HepG2 (cell line): ENCODE data around the gene CBX2. TPM values are rescaled to one million over a fixed set of nuclear protein-coding genes. Genes with fewer than 3 reads are reported as not detected.

Experiments used
- GPN1 ChIP-seq: sonication (generic); formaldehyde crosslinking; IDR thresholded peaks from 2 replicates; pipeline ENCODE4 v1.5.1; 2020; ENCODE audit warnings: missing genetic modification reagents, borderline replicate concordance
- HCFC1 ChIP-seq: fragments of 150-350 bp; IDR thresholded peaks from 2 replicates; pipeline ENCODE4 v1.6.1; 2014; ENCODE audit warnings: low read depth, low read length
- HES4 ChIP-seq: sonication (generic); formaldehyde crosslinking; IDR thresholded peaks from 2 replicates; pipeline ENCODE4 v1.9.0; 2021; ENCODE audit warnings: mild to moderate bottlenecking, missing genetic modification reagents, borderline replicate concordance
- NCOA2 ChIP-seq: sonication (generic); formaldehyde crosslinking; IDR thresholded peaks from 2 replicates; pipeline ENCODE4 v1.8.0; 2022; ENCODE audit warnings: inconsistent platforms
- NFIC ChIP-seq: IDR thresholded peaks from 2 replicates; pipeline ENCODE4 v1.6.1; 2012; ENCODE audit warnings: mild to moderate bottlenecking, low read length, inconsistent platforms
- PTBP1 ChIP-seq: fragments of 200-400 bp; formaldehyde crosslinking; IDR thresholded peaks from 2 replicates; pipeline ENCODE4 v1.6.1; 2018; ENCODE audit warnings: low read length, low read depth; ENCODE audit not compliant: poor library complexity, severe bottlenecking
- WIZ ChIP-seq: sonication (generic); formaldehyde crosslinking; IDR thresholded peaks from 2 replicates; pipeline ENCODE4 v1.5.1; 2020; ENCODE audit warnings: mild to moderate bottlenecking, missing genetic modification reagents
- ZFAT ChIP-seq: sonication (generic); formaldehyde crosslinking; conservative IDR thresholded peaks from 2 replicates; pipeline ENCODE4 v1.8.1; 2023; ENCODE audit warnings: missing genetic modification reagents, inconsistent platforms
- ZFP1 ChIP-seq: IDR thresholded peaks from 2 replicates; pipeline ENCODE4 v1.6.1; 2016
- ZNF232 ChIP-seq: sonication (generic); formaldehyde crosslinking; IDR thresholded peaks from 2 replicates; pipeline ENCODE4 v1.4.0; 2020; ENCODE audit warnings: missing genetic modification reagents, borderline replicate concordance
- ZNF333 ChIP-seq: sonication (generic); formaldehyde crosslinking; IDR thresholded peaks from 2 replicates; pipeline ENCODE4 v1.4.0; 2020; ENCODE audit warnings: mild to moderate bottlenecking, missing genetic modification reagents, borderline replicate concordance
- ZNF772 ChIP-seq: sonication (generic); formaldehyde crosslinking; IDR thresholded peaks from 2 replicates; pipeline ENCODE4 v1.5.0; 2020; ENCODE audit warnings: mild to moderate bottlenecking, missing genetic modification reagents
- ZNF773 ChIP-seq: sonication (generic); formaldehyde crosslinking; IDR thresholded peaks from 2 replicates; pipeline ENCODE4 v1.4.0; 2020; ENCODE audit warnings: missing genetic modification reagents, borderline replicate concordance
- ZNF883 ChIP-seq: sonication (generic); formaldehyde crosslinking; IDR thresholded peaks from 2 replicates; pipeline ENCODE4 v1.5.1; 2020; ENCODE audit warnings: mild to moderate bottlenecking, missing genetic modification reagents; ENCODE audit errors: not compliant biosample characterization
- ZSCAN31 ChIP-seq: sonication (generic); formaldehyde crosslinking; IDR thresholded peaks from 2 replicates; pipeline ENCODE4 v1.5.0; 2020; ENCODE audit warnings: low read depth, mild to moderate bottlenecking, missing genetic modification reagents
- polyA plus RNA-seq, 8 experiments: library from polyadenylated mRNA; depleted of rRNA in 3 of 8; stranded (reverse) in 7 of 8; unstranded in 1 of 8; fragments of >200 nt; fragmentation: Illumina TruSeq in 4 of 8; extraction: Trizol in 4 of 8; gene quantifications; 2 replicates each; pipeline versions ENCODE4 v1.2.1 to v1.2.3, GENCODE V29; 2011 to 2016; ENCODE audit warnings: low read depth in 4 of 8, missing spikeins in 1 of 8, mixed read lengths in 1 of 8; ENCODE audit not compliant: insufficient read depth in 1 of 8
- total RNA-seq, 5 experiments: library from RNA; depleted of rRNA; stranded (reverse); fragments of >200 nt; fragmentation: Illumina TruSeq; extraction: Trizol; gene quantifications; 2 replicates each; pipeline ENCODE4 v1.2.3, GENCODE V29; 2016; ENCODE audit warnings: low read depth in 1 of 5
- TF ChIP-seq, protein P1 (sequence below): sonication (generic); formaldehyde crosslinking; IDR thresholded peaks from one replicate; pipeline ENCODE4 v1.5.1; 2020; ENCODE audit warnings: mild to moderate bottlenecking, missing genetic modification reagents; ENCODE audit errors: not compliant biosample characterization
- TF ChIP-seq, protein P2 (sequence below): IDR thresholded peaks from 2 replicates; pipeline ENCODE4 v1.6.1; 2016; ENCODE audit warnings: low read depth
- TF ChIP-seq, protein P3 (sequence below): sonication (generic); formaldehyde crosslinking; IDR thresholded peaks from 2 replicates; pipeline ENCODE4 v1.4.0; 2020; ENCODE audit warnings: missing genetic modification reagents; ENCODE audit errors: not compliant biosample characterization

The CBX2 gene
- total and polyA plus RNA-seq, 2 of the 13 experiments (the other 11 are each of a cell fraction or from before 2014, with no cell fraction given): 14.5 to 31.1 TPM

DNA sequence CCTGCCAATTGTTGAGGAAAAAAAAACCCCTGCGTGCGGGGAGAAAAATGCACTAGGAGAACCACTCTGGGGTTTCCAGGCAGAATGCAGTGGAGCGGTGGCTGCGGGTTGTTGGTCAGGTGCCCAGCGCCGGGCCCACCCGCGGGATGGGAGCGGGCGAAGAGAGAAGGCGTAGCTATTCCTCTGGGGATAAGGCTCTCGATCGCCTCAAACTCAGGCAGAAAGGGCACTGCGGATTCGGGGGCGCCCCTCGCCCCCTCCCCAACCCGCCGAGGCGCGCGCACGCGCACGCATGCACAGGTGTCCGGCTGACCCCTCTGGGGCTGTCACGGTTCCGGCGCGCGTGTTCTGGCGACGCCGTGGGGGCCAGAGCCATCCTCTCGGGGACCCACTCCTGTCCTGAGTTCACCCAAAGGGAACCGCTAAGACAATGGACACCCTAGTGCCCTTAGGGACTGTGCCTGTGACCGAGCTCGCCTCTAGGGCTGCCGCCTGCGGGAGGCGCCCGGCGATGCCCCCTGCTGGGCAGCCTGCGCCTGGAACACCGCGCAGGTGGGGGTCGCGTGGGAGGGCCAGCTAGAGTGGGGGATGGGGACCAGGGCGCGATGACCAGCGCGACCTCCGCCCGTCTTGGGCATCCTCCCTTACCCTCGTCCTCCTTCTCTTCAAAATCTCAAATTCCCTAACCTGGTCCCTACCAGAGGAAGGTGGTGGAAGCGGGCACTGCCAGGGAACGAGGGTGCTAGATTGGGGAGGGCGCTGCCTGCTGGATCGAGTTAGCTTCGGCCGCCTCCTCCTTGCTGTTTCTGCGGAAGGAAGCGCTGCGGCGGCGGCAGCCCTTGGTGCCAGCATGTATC lies 33.3 kb downstream of the CBX2 start (continued):
- TF ChIP-seq, protein P1, sequence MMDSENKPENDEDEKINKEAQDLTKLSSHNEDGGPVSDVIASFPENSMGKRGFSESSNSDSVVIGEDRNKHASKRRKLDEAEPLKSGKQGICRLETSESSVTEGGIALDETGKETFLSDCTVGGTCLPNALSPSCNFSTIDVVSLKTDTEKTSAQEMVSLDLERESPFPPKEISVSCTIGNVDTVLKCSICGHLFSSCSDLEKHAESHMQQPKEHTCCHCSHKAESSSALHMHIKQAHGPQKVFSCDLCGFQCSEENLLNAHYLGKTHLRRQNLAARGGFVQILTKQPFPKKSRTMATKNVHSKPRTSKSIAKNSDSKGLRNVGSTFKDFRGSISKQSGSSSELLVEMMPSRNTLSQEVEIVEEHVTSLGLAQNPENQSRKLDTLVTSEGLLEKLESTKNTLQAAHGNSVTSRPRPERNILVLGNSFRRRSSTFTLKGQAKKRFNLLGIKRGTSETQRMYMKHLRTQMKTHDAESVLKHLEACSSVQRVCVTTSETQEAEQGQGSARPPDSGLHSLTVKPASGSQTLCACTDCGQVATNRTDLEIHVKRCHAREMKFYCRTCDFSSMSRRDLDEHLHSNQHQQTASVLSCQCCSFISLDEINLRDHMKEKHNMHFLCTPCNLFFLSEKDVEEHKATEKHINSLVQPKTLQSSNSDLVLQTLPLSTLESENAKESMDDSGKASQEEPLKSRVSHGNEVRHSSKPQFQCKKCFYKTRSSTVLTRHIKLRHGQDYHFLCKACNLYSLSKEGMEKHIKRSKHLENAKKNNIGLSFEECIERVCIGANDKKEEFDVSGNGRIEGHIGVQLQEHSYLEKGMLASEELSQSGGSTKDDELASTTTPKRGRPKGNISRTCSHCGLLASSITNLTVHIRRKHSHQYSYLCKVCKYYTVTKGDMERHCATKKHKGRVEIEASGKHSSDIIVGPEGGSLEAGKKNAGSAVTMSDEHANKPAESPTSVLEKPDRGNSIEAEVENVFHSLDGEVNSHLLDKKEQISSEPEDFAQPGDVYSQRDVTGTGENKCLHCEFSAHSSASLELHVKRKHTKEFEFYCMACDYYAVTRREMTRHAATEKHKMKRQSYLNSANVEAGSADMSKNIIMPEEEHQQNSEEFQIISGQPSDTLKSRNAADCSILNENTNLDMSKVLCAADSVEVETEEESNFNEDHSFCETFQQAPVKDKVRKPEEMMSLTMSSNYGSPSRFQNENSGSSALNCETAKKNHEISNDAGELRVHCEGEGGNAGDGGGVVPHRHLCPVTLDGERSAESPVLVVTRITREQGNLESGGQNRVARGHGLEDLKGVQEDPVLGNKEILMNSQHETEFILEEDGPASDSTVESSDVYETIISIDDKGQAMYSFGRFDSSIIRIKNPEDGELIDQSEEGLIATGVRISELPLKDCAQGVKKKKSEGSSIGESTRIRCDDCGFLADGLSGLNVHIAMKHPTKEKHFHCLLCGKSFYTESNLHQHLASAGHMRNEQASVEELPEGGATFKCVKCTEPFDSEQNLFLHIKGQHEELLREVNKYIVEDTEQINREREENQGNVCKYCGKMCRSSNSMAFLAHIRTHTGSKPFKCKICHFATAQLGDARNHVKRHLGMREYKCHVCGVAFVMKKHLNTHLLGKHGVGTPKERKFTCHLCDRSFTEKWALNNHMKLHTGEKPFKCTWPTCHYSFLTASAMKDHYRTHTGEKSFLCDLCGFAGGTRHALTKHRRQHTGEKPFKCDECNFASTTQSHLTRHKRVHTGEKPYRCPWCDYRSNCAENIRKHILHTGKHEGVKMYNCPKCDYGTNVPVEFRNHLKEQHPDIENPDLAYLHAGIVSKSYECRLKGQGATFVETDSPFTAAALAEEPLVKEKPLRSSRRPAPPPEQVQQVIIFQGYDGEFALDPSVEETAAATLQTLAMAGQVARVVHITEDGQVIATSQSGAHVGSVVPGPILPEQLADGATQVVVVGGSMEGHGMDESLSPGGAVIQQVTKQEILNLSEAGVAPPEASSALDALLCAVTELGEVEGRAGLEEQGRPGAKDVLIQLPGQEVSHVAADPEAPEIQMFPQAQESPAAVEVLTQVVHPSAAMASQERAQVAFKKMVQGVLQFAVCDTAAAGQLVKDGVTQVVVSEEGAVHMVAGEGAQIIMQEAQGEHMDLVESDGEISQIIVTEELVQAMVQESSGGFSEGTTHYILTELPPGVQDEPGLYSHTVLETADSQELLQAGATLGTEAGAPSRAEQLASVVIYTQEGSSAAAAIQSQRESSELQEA (CRISPR knock-in tag): peak; percentile 41
- TF ChIP-seq ZSCAN31 (CRISPR knock-in tag): peak; percentile 50; the same call in 1 of the 2 replicates
- TF ChIP-seq NFIC: no peak
- no peak for TF ChIP-seq ZNF232 (CRISPR knock-in tag)
- TF ChIP-seq ZFAT (CRISPR knock-in tag): no peak
- no peak for TF ChIP-seq PTBP1
- TF ChIP-seq, protein P2, sequence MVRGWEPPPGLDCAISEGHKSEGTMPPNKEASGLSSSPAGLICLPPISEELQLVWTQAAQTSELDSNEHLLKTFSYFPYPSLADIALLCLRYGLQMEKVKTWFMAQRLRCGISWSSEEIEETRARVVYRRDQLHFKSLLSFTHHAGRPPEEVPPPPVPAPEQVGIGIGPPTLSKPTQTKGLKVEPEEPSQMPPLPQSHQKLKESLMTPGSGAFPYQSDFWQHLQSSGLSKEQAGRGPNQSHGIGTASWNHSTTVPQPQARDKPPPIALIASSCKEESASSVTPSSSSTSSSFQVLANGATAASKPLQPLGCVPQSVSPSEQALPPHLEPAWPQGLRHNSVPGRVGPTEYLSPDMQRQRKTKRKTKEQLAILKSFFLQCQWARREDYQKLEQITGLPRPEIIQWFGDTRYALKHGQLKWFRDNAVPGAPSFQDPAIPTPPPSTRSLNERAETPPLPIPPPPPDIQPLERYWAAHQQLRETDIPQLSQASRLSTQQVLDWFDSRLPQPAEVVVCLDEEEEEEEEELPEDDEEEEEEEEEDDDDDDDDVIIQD (CRISPR knock-in tag): no peak
- TF ChIP-seq, protein P3, sequence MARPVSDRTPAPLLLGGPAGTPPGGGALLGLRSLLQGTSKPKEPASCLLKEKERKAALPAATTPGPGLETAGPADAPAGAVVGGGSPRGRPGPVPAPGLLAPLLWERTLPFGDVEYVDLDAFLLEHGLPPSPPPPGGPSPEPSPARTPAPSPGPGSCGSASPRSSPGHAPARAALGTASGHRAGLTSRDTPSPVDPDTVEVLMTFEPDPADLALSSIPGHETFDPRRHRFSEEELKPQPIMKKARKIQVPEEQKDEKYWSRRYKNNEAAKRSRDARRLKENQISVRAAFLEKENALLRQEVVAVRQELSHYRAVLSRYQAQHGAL (CRISPR knock-in tag): no peak
- no peak for TF ChIP-seq HES4 (CRISPR knock-in tag)
- TF ChIP-seq HCFC1: no peak
- no peak for TF ChIP-seq ZFP1 (CRISPR knock-in tag)
- TF ChIP-seq NCOA2: 0 out of 2 replicates have a peak, but pooled peaks have one; percentile 26
- TF ChIP-seq ZNF333: peak; percentile 52; the same call in 1 of the 2 replicates
- no peak; the same call in 1 of the 2 replicates for TF ChIP-seq ZNF773 (CRISPR knock-in tag)
- TF ChIP-seq ZNF772: peak; percentile 59
- TF ChIP-seq ZNF883 (CRISPR knock-in tag): peak; percentile 52
- TF ChIP-seq GPN1 (CRISPR knock-in tag): no peak
- TF ChIP-seq WIZ: no peak; the same call in 1 of the 2 replicates
